GM12878 (cell line): ENCODE measurements around the gene ACYP2. TPM values are rescaled to one million over a fixed set of nuclear protein-coding genes. Genes with fewer than 3 reads are reported as not detected.

ENCODE experiments used
- ATAC-seq: fragments of 200-7000 bp; cut with Tn5 transposase; 3 replicates; pipeline ENCODE4 v1.9.1; 2020; ENCODE audit warnings: mild to moderate bottlenecking, moderate library complexity
- BruUV-seq: library from RNA; stranded (reverse); fragments of 400-500 nt; replicated peaks from 2 replicates; lab custom pipeline; 2021; lab: Mats Ljungman, UMichigan
- CTCF ChIA-PET: fragments of 300-600 bp; sonication (Branson Sonifier 250); formaldehyde crosslinking; extraction: SDS; loops from one replicate; lab custom pipeline; 2021; ENCODE audit warnings: inconsistent platforms; lab: Yijun Ruan, JAX
- POLR2A ChIA-PET: fragments of 350-600 bp; formaldehyde crosslinking; extraction: SDS; loops from one replicate; lab custom pipeline; 2021; ENCODE audit warnings: inconsistent platforms; lab: Charles Lee
- RAD21 ChIA-PET: fragments of 300-600 bp; sonication (Branson Sonifier 250); formaldehyde crosslinking; loops from one replicate; lab custom pipeline; 2023; ENCODE audit warnings: antibody characterized with exemption; ENCODE audit not compliant: unreplicated experiment; lab: Charles Lee
- SMC1A ChIA-PET: fragments of 300-600 bp; sonication (Branson Sonifier 250); formaldehyde crosslinking; loops from one replicate; lab custom pipeline; 2023; ENCODE audit not compliant: unreplicated experiment, uncharacterized antibody; lab: Charles Lee
- DNase-seq: peaks from one replicate; pipeline ENCODE4 v3.0.0-alpha.2; 2011; ENCODE audit warnings: low read depth, low spot score
- FAIRE-seq: peaks from 3 replicates; lab custom pipeline; 2011; peaks lifted over from hg19 to GRCh38; lab: Jason Lieb, UNC
- H2AFZ ChIP-seq: 2 replicates; pipeline ENCODE4 v1.6.0; 2011; ENCODE audit warnings: low read depth, low read length, control low read depth; ENCODE audit not compliant: control insufficient read depth
- H3K27ac ChIP-seq: 2 replicates; pipeline ENCODE4 v1.5.1; 2011; ENCODE audit warnings: control low read depth; ENCODE audit not compliant: control insufficient read depth, insufficient read depth
- H3K27me3 ChIP-seq, 2 experiments: replicated peaks in 1 of 2; 2 replicates each; pipeline versions ENCODE4 v1.6.0 to v1.6.1; 2011; ENCODE audit warnings: low read length in 1 of 2; ENCODE audit not compliant: control insufficient read depth in 2 of 2, insufficient read depth in 2 of 2
- H3K36me3 ChIP-seq, 2 experiments: 2 replicates each; pipeline ENCODE4 v1.5.1; 2011; ENCODE audit warnings: low read length in 1 of 2; ENCODE audit not compliant: control insufficient read depth in 2 of 2, insufficient read depth in 2 of 2
- H3K4me1 ChIP-seq: 2 replicates; pipeline ENCODE4 v1.6.1; 2011; ENCODE audit warnings: mild to moderate bottlenecking, low read length, moderate library complexity, mixed read lengths; ENCODE audit not compliant: control insufficient read depth, insufficient read depth
- H3K4me2 ChIP-seq: 2 replicates; pipeline ENCODE4 v1.6.0; 2011; ENCODE audit warnings: control low read depth; ENCODE audit not compliant: control insufficient read depth, insufficient read depth
- H3K4me3 ChIP-seq: fragments of 200-600 bp; sonication (generic); 2 replicates; pipeline ENCODE4 v1.5.1; 2016
- H3K79me2 ChIP-seq: 2 replicates; pipeline ENCODE4 v1.6.0; 2011; ENCODE audit warnings: low read length; ENCODE audit not compliant: control insufficient read depth, insufficient read depth
- H3K9ac ChIP-seq: 2 replicates; pipeline ENCODE4 v1.8.0; 2011; ENCODE audit warnings: low read length, control low read depth, mixed read lengths; ENCODE audit not compliant: control insufficient read depth, insufficient read depth
- H3K9me3 ChIP-seq: replicated peaks from 3 replicates; pipeline ENCODE4 v1.5.1; 2011; ENCODE audit warnings: mild to moderate bottlenecking, low read length; ENCODE audit not compliant: control insufficient read depth, insufficient read depth
- H4K20me1 ChIP-seq: 2 replicates; pipeline ENCODE4 v1.6.0; 2011; ENCODE audit not compliant: control insufficient read depth, insufficient read depth
- BACH1 ChIP-seq: fragments of 450-650 bp; IDR thresholded peaks from 2 replicates; pipeline ENCODE4 v1.6.1; 2017; ENCODE audit warnings: mild to moderate bottlenecking, borderline replicate concordance
- ESRRA ChIP-seq: IDR thresholded peaks from 2 replicates; pipeline ENCODE4 v1.6.1; 2012; ENCODE audit warnings: mild to moderate bottlenecking, low read length, improper control_type of control experiment
- IKZF1 ChIP-seq: fragments of 450-650 bp; conservative IDR thresholded peaks from 2 replicates; pipeline ENCODE4 v1.6.1; 2017; ENCODE audit warnings: antibody characterized with exemption, mild to moderate bottlenecking
- REST ChIP-seq: IDR thresholded peaks from 2 replicates; pipeline ENCODE4 v1.6.1; 2012; ENCODE audit warnings: mild to moderate bottlenecking, low read depth, low read length
- SPI1 ChIP-seq: IDR thresholded peaks from 2 replicates; pipeline ENCODE4 v1.6.1; 2011; ENCODE audit warnings: low read depth, mild to moderate bottlenecking, low read length, moderate library complexity, borderline replicate concordance; ENCODE audit not compliant: insufficient read depth
- SRF ChIP-seq, 2 experiments: IDR thresholded peaks; 2 replicates each; pipeline ENCODE4 v1.6.1; 2011; ENCODE audit warnings: low read depth in 2 of 2, low read length in 2 of 2, mild to moderate bottlenecking in 1 of 2, moderate library complexity in 1 of 2
- TBL1XR1 ChIP-seq: IDR thresholded peaks from 2 replicates; pipeline ENCODE4 v1.6.1; 2012; ENCODE audit warnings: low read depth, low read length, improper control_type of control experiment
- TCF7 ChIP-seq: IDR thresholded peaks from 2 replicates; pipeline ENCODE4 v1.6.1; 2014; ENCODE audit warnings: antibody characterized with exemption, borderline replicate concordance
- ZSCAN29 ChIP-seq: fragments of 450-650 bp; IDR thresholded peaks from 2 replicates; pipeline ENCODE4 v1.6.1; 2017; ENCODE audit warnings: mild to moderate bottlenecking, moderate library complexity
- WGBS: methylation state at CpG from one replicate; pipeline ENCODE4 v1.1.6; 2016; ENCODE audit warnings: low lambda C conversion rate; ENCODE audit not compliant: insufficient replicate concordance, insufficient coverage; ENCODE audit errors: missing lambda C conversion rate; 5-methylcytosine and 5-hydroxymethylcytosine counted together
- in situ Hi-C: fragments of 300-500 bp; cut with MboI; formaldehyde crosslinking; loops from 9 replicates; pipeline ENCODE4 v1.14.3; 2018; ENCODE audit warnings: mixed read lengths
- intact Hi-C: fragments of 100-400 bp; cut with micrococcal nuclease; formaldehyde crosslinking; loops from one replicate; pipeline ENCODE4 v1.14.2; 2022; ENCODE audit not compliant: unreplicated experiment
- polyA plus RNA-seq, 11 experiments: library from polyadenylated mRNA; depleted of rRNA in 4 of 11; unstranded in 6 of 11; stranded (reverse) in 5 of 11; fragments of >200 nt; fragmentation: Nextera tagmentation in 4 of 11; fragmentation: Illumina TruSeq in 1 of 11; extraction: Ambion mirVana in 4 of 11; extraction: Trizol in 1 of 11; gene quantifications; 1 replicate in 1 of 11; 2 replicates in 10 of 11; pipeline versions ENCODE4 v1.2.1 to v1.2.3, GENCODE V29; 2011 to 2016; ENCODE audit warnings: inconsistent platforms in 2 of 11, missing spikeins in 2 of 11, low read depth in 1 of 11
- total RNA-seq, 4 experiments: library from RNA; depleted of rRNA in 3 of 4; stranded (reverse); fragments of >200 nt in 3 of 4; fragmentation: Illumina TruSeq in 1 of 4; extraction: Trizol in 1 of 4; gene quantifications; 2 replicates each; pipeline versions ENCODE4 v1.2.1 to v1.2.3, GENCODE V29; 2013 to 2021
- TF ChIP-seq, protein P1 (sequence below): IDR thresholded peaks from 2 replicates; pipeline ENCODE4 v1.6.1; 2011; ENCODE audit warnings: mild to moderate bottlenecking, low read depth, low read length, moderate library complexity; ENCODE audit not compliant: insufficient replicate concordance
- TF ChIP-seq, protein P2 (sequence below): fragments of 450-650 bp; IDR thresholded peaks from 2 replicates; pipeline ENCODE4 v1.6.1; 2018; ENCODE audit warnings: borderline replicate concordance, mild to moderate bottlenecking; ENCODE audit not compliant: partially characterized antibody
- TF ChIP-seq, protein P3 (sequence below): fragments of 150-350 bp; IDR thresholded peaks from 2 replicates; pipeline ENCODE4 v1.6.1; 2014; ENCODE audit warnings: mild to moderate bottlenecking, low read depth, low read length

ACYP2 gene
- total and polyA plus RNA-seq, 10 of the 15 experiments (the other 5 are each of a cell fraction or from before 2014, with no cell fraction given) = 4.2 to 16.3 (median 9.0) TPM

DNA sequence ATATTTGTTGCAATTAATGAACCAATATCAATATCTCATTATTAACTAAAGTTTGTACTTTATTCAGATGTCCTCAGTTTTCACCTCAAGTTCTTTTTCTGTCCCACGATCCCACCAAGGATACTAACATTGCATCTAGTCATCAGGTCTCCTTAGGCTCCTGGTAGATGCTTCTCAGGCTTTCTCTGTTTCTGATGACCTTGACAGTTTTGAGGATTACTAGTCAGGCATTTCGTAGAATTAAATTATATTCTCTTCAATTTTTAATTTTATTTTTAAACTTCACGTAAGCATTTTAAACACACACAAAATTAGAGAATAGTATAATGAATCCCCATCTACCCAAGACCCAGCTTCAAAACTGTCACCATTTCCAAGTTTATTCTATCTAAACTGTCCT is 5.6 kb upstream of the ACYP2 start:
- no TSS peak for BruUV-seq
- H3K36me3 ChIP-seq = no peaks in the 10 kb centered on the region
- H3K4me1 ChIP-seq = no peaks in the 10 kb centered on the region
- ChIA-PET CTCF (interaction anchor here (1.3 kb wide), 1 partner anchor 594 kb away, joined by 3 read pairs; no protein-coding TSS in a partner anchor), RAD21 (interaction anchor here (0.6 kb wide), 1 partner anchor 176 kb away, joined by 3 read pairs; no protein-coding TSS in a partner anchor), SMC1A (interaction anchor here (1.2 kb wide), 1 partner anchor 12 kb away, joined by 4 read pairs; no protein-coding TSS in a partner anchor), POLR2A (no interaction called here)
- no peaks in the 10 kb centered on the region for H4K20me1 ChIP-seq
- in situ Hi-C loops (loop anchor here (25.0 kb wide), 1 partner anchor 602 kb away; the partner anchor contains the start of gene EML6), intact Hi-C loops (loop anchor here (5.0 to 10.0 kb wide), 2 partner anchors 525 to 727 kb away; no protein-coding TSS in a partner anchor)
- no peak overlapping the region for H3K27ac ChIP-seq
- no peak overlapping the region for H2AFZ ChIP-seq
- H3K79me2 ChIP-seq = peaks cover 2% of the 10 kb centered on the region; the same call in 1 of the 2 replicates
- DNase-seq (no peak), FAIRE-seq (no peak), ATAC-seq (no peak)
- no peak overlapping the region for H3K4me2 ChIP-seq
- no peak overlapping the region for H3K9ac ChIP-seq
- no peaks in the 10 kb centered on the region for H3K9me3 ChIP-seq
- WGBS = 68% methylated on average over 3 of the region's 3 CpGs
- H3K27me3 ChIP-seq = no peaks in the 10 kb centered on the region
- no peak overlapping the region for H3K4me3 ChIP-seq
- TF ChIP-seq, protein P1, sequence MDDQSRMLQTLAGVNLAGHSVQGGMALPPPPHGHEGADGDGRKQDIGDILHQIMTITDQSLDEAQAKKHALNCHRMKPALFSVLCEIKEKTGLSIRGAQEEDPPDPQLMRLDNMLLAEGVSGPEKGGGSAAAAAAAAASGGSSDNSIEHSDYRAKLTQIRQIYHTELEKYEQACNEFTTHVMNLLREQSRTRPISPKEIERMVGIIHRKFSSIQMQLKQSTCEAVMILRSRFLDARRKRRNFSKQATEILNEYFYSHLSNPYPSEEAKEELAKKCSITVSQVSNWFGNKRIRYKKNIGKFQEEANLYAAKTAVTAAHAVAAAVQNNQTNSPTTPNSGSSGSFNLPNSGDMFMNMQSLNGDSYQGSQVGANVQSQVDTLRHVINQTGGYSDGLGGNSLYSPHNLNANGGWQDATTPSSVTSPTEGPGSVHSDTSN = no peak
- TF ChIP-seq ZSCAN29 (no peak), SPI1 (no peak), BACH1 (no peak), SRF (IDR thresholded peaks at IDR 0.05; ENCODE audit: low read depth in 2 of 2, low read length in 2 of 2) (no peak), ESRRA (no peak), TCF7 (no peak), IKZF1 (no peak), TBL1XR1 (no peak), REST (no peak)
- TF ChIP-seq, protein P2, sequence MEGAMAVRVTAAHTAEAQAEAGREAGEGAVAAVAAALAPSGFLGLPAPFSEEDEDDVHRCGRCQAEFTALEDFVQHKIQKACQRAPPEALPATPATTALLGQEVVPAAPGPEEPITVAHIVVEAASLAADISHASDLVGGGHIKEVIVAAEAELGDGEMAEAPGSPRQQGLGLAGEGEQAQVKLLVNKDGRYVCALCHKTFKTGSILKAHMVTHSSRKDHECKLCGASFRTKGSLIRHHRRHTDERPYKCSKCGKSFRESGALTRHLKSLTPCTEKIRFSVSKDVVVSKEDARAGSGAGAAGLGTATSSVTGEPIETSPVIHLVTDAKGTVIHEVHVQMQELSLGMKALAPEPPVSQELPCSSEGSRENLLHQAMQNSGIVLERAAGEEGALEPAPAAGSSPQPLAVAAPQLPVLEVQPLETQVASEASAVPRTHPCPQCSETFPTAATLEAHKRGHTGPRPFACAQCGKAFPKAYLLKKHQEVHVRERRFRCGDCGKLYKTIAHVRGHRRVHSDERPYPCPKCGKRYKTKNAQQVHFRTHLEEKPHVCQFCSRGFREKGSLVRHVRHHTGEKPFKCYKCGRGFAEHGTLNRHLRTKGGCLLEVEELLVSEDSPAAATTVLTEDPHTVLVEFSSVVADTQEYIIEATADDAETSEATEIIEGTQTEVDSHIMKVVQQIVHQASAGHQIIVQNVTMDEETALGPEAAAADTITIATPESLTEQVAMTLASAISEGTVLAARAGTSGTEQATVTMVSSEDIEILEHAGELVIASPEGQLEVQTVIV = no peak
- TF ChIP-seq, protein P3, sequence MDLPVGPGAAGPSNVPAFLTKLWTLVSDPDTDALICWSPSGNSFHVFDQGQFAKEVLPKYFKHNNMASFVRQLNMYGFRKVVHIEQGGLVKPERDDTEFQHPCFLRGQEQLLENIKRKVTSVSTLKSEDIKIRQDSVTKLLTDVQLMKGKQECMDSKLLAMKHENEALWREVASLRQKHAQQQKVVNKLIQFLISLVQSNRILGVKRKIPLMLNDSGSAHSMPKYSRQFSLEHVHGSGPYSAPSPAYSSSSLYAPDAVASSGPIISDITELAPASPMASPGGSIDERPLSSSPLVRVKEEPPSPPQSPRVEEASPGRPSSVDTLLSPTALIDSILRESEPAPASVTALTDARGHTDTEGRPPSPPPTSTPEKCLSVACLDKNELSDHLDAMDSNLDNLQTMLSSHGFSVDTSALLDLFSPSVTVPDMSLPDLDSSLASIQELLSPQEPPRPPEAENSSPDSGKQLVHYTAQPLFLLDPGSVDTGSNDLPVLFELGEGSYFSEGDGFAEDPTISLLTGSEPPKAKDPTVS = no peak
- TF ChIP-seq, all 136 proteins: peak for 0
